H9 (cell line): ENCODE results near the gene ERC2. TPM values are rescaled to one million over a fixed set of nuclear protein-coding genes. Genes with fewer than 3 reads are reported as not detected.

Source experiments
- DNase-seq: peaks from one replicate; pipeline ENCODE4 v3.0.0-alpha.2; 2017
- H2AFZ ChIP-seq: one replicate; pipeline ENCODE4 v1.6.1; 2013; ENCODE audit warnings: mild to moderate bottlenecking, low read length, control low read depth, moderate library complexity
- H2AK5ac ChIP-seq: 2 replicates; pipeline ENCODE4 v1.6.1; 2013; ENCODE audit warnings: low read length, control low read depth, mixed read lengths; ENCODE audit not compliant: insufficient read length
- H2BK120ac ChIP-seq: one replicate; pipeline ENCODE4 v1.6.1; 2013; ENCODE audit warnings: low read depth, mild to moderate bottlenecking, low read length, control low read depth, inconsistent platforms; ENCODE audit not compliant: poor library complexity, severe bottlenecking
- H2BK12ac ChIP-seq: 2 replicates; pipeline ENCODE4 v1.6.1; 2013; ENCODE audit warnings: low read length, control low read depth, mixed read lengths, low read depth; ENCODE audit not compliant: insufficient read length
- H2BK15ac ChIP-seq: 2 replicates; pipeline ENCODE4 v1.6.1; 2013; ENCODE audit warnings: low read depth, low read length, control low read depth
- H2BK20ac ChIP-seq: one replicate; pipeline ENCODE4 v1.6.1; 2013; ENCODE audit warnings: low read depth, mild to moderate bottlenecking, low read length, control low read depth, inconsistent platforms; ENCODE audit not compliant: poor library complexity, severe bottlenecking
- H2BK5ac ChIP-seq: 2 replicates; pipeline ENCODE4 v1.6.1; 2013; ENCODE audit warnings: low read length, control low read depth, mixed read lengths; ENCODE audit not compliant: insufficient read length
- H3K14ac ChIP-seq: 2 replicates; pipeline ENCODE4 v1.6.1; 2013; ENCODE audit warnings: low read length, control low read depth; ENCODE audit not compliant: insufficient read depth
- H3K18ac ChIP-seq: 2 replicates; pipeline ENCODE4 v1.6.1; 2013; ENCODE audit warnings: low read depth, mild to moderate bottlenecking, mixed read lengths, low read length, control low read depth; ENCODE audit not compliant: insufficient read length
- H3K23ac ChIP-seq: 2 replicates; pipeline ENCODE4 v1.6.1; 2013; ENCODE audit warnings: low read length, control low read depth, mixed read lengths, low read depth; ENCODE audit not compliant: insufficient read length
- H3K23me2 ChIP-seq: 2 replicates; pipeline ENCODE4 v1.6.1; 2013; ENCODE audit warnings: low read depth, mild to moderate bottlenecking, mixed read lengths, low read length, control low read depth; ENCODE audit not compliant: insufficient read length, poor library complexity, severe bottlenecking
- H3K27ac ChIP-seq: 2 replicates; pipeline ENCODE4 v1.5.1; 2013; ENCODE audit warnings: low read length, control low read depth, mixed read lengths, low read depth; ENCODE audit not compliant: insufficient read length
- H3K27me3 ChIP-seq: 2 replicates; pipeline ENCODE4 v1.6.1; 2013; ENCODE audit warnings: low read length, control low read depth, inconsistent platforms; ENCODE audit not compliant: insufficient read depth
- H3K4ac ChIP-seq: 2 replicates; pipeline ENCODE4 v1.6.1; 2013; ENCODE audit warnings: low read depth, mild to moderate bottlenecking, control low read depth, inconsistent platforms, low read length, moderate library complexity
- H3K4me1 ChIP-seq: 2 replicates; pipeline ENCODE4 v1.6.1; 2013; ENCODE audit warnings: low read length, control low read depth, inconsistent platforms; ENCODE audit not compliant: insufficient read depth
- H3K4me2 ChIP-seq: 2 replicates; pipeline ENCODE4 v1.6.1; 2013; ENCODE audit warnings: low read length, control low read depth, mixed read lengths; ENCODE audit not compliant: insufficient read length, insufficient read depth
- H3K56ac ChIP-seq: 2 replicates; pipeline ENCODE4 v1.6.1; 2013; ENCODE audit warnings: low read depth, mild to moderate bottlenecking, mixed read lengths, low read length, control low read depth; ENCODE audit not compliant: insufficient read length
- H3K79me1 ChIP-seq: 2 replicates; pipeline ENCODE4 v1.6.1; 2013; ENCODE audit warnings: low read depth, mild to moderate bottlenecking, moderate library complexity, low read length, control low read depth, inconsistent platforms; ENCODE audit not compliant: insufficient read depth, poor library complexity, severe bottlenecking
- H3K79me2 ChIP-seq: 2 replicates; pipeline ENCODE4 v1.6.1; 2013; ENCODE audit warnings: low read length, control low read depth, inconsistent platforms; ENCODE audit not compliant: insufficient read depth
- H3K9ac ChIP-seq: 2 replicates; pipeline ENCODE4 v1.6.1; 2013; ENCODE audit warnings: low read length, control low read depth, mixed read lengths; ENCODE audit not compliant: insufficient read length; ENCODE audit errors: extremely low read depth
- H3K9me3 ChIP-seq: one replicate; pipeline ENCODE4 v1.6.1; 2013; ENCODE audit warnings: low read depth, low read length, inconsistent platforms; ENCODE audit not compliant: control insufficient read depth
- H3T11ph ChIP-seq: one replicate; pipeline ENCODE4 v1.6.1; 2013; ENCODE audit warnings: mild to moderate bottlenecking, low read length, control low read depth, inconsistent platforms
- H4K20me1 ChIP-seq: one replicate; pipeline ENCODE4 v1.6.1; 2013; ENCODE audit not compliant: control insufficient read depth, insufficient read length, insufficient read depth
- H4K5ac ChIP-seq: 2 replicates; pipeline ENCODE4 v1.6.1; 2013; ENCODE audit warnings: low read depth, mild to moderate bottlenecking, mixed read lengths, low read length, control low read depth; ENCODE audit not compliant: insufficient read length
- H4K8ac ChIP-seq: replicated peaks from 2 replicates; pipeline ENCODE4 v1.6.1; 2013; ENCODE audit warnings: low read length, control low read depth, mixed read lengths, low read depth; ENCODE audit not compliant: insufficient read length
- H4K91ac ChIP-seq: 2 replicates; pipeline ENCODE4 v1.6.1; 2013; ENCODE audit warnings: low read depth, mild to moderate bottlenecking, moderate library complexity, mixed read lengths, low read length, control low read depth; ENCODE audit not compliant: insufficient read length
- H3K27ac Mint-ChIP-seq, 3 experiments: 2 replicates in 2 of 3; 3 replicates in 1 of 3; pipeline ENCODE4 v1.8.0; 2020 to 2021; ENCODE audit warnings: mixed read lengths in 3 of 3, mild to moderate bottlenecking in 1 of 3, moderate library complexity in 1 of 3
- H3K27me3 Mint-ChIP-seq: 2 replicates; pipeline ENCODE4 v1.8.0; 2021; ENCODE audit warnings: low read depth, mild to moderate bottlenecking, moderate library complexity, mixed read lengths
- H3K36me3 Mint-ChIP-seq, 3 experiments: 2 replicates in 2 of 3; 3 replicates in 1 of 3; pipeline ENCODE4 v1.8.0; 2020 to 2021; ENCODE audit warnings: low read depth in 3 of 3, mixed read lengths in 3 of 3; ENCODE audit not compliant: insufficient read depth in 1 of 3
- H3K4me1 Mint-ChIP-seq, 2 experiments: 2 replicates each; pipeline ENCODE4 v1.8.0; 2020; ENCODE audit warnings: mixed read lengths in 2 of 2
- H3K4me3 Mint-ChIP-seq, 2 experiments: 2 replicates in 1 of 2; 3 replicates in 1 of 2; pipeline ENCODE4 v1.8.0; 2020 to 2021; ENCODE audit warnings: mild to moderate bottlenecking in 2 of 2, mixed read lengths in 2 of 2, moderate library complexity in 1 of 2
- H3K9me3 Mint-ChIP-seq, 2 experiments: 2 replicates in 1 of 2; 3 replicates in 1 of 2; pipeline ENCODE4 v1.8.0; 2020; ENCODE audit warnings: mild to moderate bottlenecking in 2 of 2, mixed read lengths in 2 of 2, moderate library complexity in 1 of 2
- CTCF ChIP-seq: fragments of 200-600 bp; sonication (generic); conservative IDR thresholded peaks from 3 replicates; pipeline ENCODE4 v1.8.0; 2021; ENCODE audit warnings: antibody characterized with exemption, mild to moderate bottlenecking
- WGBS: extraction: QIAGEN DNeasy Blood & Tissue Kit; methylation state at CpG from one replicate; pipeline ENCODE4 v1.1.7; 2013; ENCODE audit warnings: missing lambda C conversion rate, low lambda C conversion rate, mixed read lengths; ENCODE audit not compliant: insufficient read length; ENCODE audit errors: extremely low coverage; 5-methylcytosine and 5-hydroxymethylcytosine counted together
- total RNA-seq: library from RNA; stranded (reverse); gene quantifications from 2 replicates; pipeline ENCODE4 v1.2.1, GENCODE V29; 2021

The ERC2 gene
- total RNA-seq, 1 experiment from 2014 or later = 15.4 TPM

DNA sequence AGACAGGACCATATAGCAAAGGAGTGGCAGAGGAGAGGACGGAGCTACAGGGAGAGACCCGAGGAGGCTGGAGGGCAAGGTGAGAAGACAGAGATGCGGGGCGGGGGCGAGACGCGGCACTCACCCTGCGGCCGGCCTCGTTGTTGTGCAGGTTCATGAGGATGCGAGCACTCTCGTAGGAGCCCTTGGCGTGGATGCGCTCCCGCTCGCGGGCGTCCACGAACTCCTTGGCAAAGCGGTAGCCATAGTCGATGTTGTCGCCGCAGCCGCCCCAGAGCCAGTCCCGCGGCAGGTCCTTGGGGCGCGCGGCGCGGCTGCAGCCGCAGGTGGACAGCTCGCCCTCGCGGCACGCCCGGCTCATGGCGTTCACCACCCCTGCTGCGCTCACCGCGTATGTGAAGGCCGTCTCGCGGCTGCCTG, 994.0 kb downstream of the ERC2 start:
- peaks cover 7 to 11% of the 10 kb centered on the region in 2 experiments; a peak in 3 of 4 replicates for H3K4me1 Mint-ChIP-seq
- no CpG with 5 or more reads among the region's 44 CpGs for WGBS
- peaks cover 21% of the 10 kb centered on the region for H3K27me3 ChIP-seq
- no peak overlapping the region for H3K23ac ChIP-seq
- peak; percentile 39 for DNase-seq
- no peak overlapping the region for H3T11ph ChIP-seq
- no peaks in the 10 kb centered on the region for H3K4me1 ChIP-seq
- peaks cover 72% of the 10 kb centered on the region for H3K27me3 Mint-ChIP-seq
- no peaks in the 10 kb centered on the region for H3K79me2 ChIP-seq
- no peak overlapping the region for H4K5ac ChIP-seq
- H2BK5ac ChIP-seq = no peak overlapping the region
- no peaks in the 10 kb centered on the region for H3K23me2 ChIP-seq
- H2BK15ac ChIP-seq = no peak overlapping the region
- no peaks in the 10 kb centered on the region for H3K9me3 ChIP-seq
- no peaks in the 10 kb centered on the region for H4K20me1 ChIP-seq
- H3K27ac ChIP-seq = no peak overlapping the region
- H3K4me3 Mint-ChIP-seq = peak overlapping the region; percentile 63 to 77
- no peak overlapping the region for H2AK5ac ChIP-seq
- no peak overlapping the region for H2BK20ac ChIP-seq
- H2BK12ac ChIP-seq = no peak overlapping the region
- no peak overlapping the region for H3K27ac Mint-ChIP-seq
- H3K18ac ChIP-seq = no peak overlapping the region
- no peak overlapping the region for H2AFZ ChIP-seq
- no peak overlapping the region for H3K9ac ChIP-seq
- no peak overlapping the region for H3K4ac ChIP-seq
- no peak overlapping the region for H3K56ac ChIP-seq
- H4K8ac ChIP-seq = no peak overlapping the region
- no peaks in the 10 kb centered on the region for H3K36me3 Mint-ChIP-seq
- H4K91ac ChIP-seq = no peak overlapping the region
- H3K9me3 Mint-ChIP-seq = no peaks in the 10 kb centered on the region
- H3K4me2 ChIP-seq = peak overlapping the region; percentile 71
- H2BK120ac ChIP-seq = no peak overlapping the region
- no peaks in the 10 kb centered on the region for H3K79me1 ChIP-seq
- H3K14ac ChIP-seq = no peak overlapping the region
- no peak; the same call in 2 of the 3 replicates for TF ChIP-seq CTCF
